GM18861 (cell line): ENCODE data around the gene TRPT1.

Experiments
- ATAC-seq: cut with Tn5 transposase; IDR thresholded peaks from one replicate; pipeline ENCODE4 v1.9.1; 2021; ENCODE audit not compliant: unreplicated experiment

TRPT1 gene

GRCh38 chr11:64181506-64182411 is 44.2 kb downstream of the TRPT1 start:
- no peak for ATAC-seq

GRCh38 chr11:64180891-64181290 is 45.1 kb downstream of the TRPT1 start:
- ATAC-seq: no peak

GRCh38 chr11:64178951-64179639 is 46.9 kb downstream of the TRPT1 start:
- no peak for ATAC-seq

GRCh38 chr11:64178203-64178602 is 47.8 kb downstream of the TRPT1 start:
- ATAC-seq: no peak

GRCh38 chr11:64176751-64177150 is 49.2 kb downstream of the TRPT1 start:
- no peak for ATAC-seq
